Gastroesophageal sphincter (tissue), 3 donors: Measurements from ENCODE around the gene SLC6A9.

Experiments used
- EP300 ChIP-seq: sonication (generic); formaldehyde crosslinking; IDR thresholded peaks from one replicate; pipeline ENCODE4 v1.6.1; 2017; ENCODE audit warnings: antibody characterized with exemption, mild to moderate bottlenecking
- TF ChIP-seq, protein P1 (sequence below), 4 experiments: fragments of 200-600 bp in 2 of 4; fragments of 450-650 bp in 2 of 4; sonication (generic) in 1 of 4; IDR thresholded peaks; one replicate each; pipeline ENCODE4 v1.5.1; 2017 to 2019; ENCODE audit warnings: antibody characterized with exemption in 4 of 4, mild to moderate bottlenecking in 2 of 4, moderate library complexity in 2 of 4

DNA sequence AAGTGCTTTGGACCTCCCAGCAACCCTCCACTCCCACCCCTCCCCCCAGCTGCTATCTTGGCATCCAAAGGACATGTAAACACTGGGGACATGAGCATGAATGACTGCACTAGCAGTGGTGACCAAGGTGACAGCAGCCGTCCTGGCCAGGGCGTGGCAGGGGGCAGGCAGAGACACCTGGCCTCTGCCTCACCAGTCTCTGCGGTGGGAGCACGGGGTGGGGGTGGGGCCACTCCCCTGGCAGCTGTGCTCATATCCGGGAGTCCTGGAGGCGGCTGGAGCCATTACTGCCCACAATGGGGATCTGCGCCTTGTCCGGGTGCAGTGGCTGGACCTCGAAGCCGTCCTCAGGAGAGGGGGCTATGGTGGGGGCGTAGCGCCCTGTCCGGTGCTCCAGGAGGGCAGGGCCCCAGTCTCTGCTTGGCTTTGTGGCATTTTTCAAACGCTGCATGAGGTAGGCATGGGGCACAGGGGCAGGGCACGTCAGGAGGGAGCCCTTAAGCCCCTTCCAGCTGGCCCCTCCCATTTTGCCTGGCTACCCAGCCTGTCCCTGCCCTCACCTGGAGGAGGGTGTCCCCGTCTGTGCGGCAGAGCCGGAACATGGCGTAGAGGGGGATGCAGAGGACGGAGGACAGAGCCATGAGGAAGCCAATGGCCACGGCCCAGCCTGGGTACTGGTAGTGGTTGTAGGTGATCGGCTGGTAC is 33.8 kb downstream of the SLC6A9 start:
- TF ChIP-seq, protein P1, sequence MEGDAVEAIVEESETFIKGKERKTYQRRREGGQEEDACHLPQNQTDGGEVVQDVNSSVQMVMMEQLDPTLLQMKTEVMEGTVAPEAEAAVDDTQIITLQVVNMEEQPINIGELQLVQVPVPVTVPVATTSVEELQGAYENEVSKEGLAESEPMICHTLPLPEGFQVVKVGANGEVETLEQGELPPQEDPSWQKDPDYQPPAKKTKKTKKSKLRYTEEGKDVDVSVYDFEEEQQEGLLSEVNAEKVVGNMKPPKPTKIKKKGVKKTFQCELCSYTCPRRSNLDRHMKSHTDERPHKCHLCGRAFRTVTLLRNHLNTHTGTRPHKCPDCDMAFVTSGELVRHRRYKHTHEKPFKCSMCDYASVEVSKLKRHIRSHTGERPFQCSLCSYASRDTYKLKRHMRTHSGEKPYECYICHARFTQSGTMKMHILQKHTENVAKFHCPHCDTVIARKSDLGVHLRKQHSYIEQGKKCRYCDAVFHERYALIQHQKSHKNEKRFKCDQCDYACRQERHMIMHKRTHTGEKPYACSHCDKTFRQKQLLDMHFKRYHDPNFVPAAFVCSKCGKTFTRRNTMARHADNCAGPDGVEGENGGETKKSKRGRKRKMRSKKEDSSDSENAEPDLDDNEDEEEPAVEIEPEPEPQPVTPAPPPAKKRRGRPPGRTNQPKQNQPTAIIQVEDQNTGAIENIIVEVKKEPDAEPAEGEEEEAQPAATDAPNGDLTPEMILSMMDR (IDR thresholded peaks at IDR 0.05), result no peak
- TF ChIP-seq EP300, result no peak
